HepG2 (cell line): Measurements from ENCODE around the gene INPP5K. TPM values are rescaled to one million over a fixed set of nuclear protein-coding genes. Genes with fewer than 3 reads are reported as not detected.

Source experiments
- ATAC-seq: fragments of 200-7000 bp; cut with Tn5 transposase; 3 replicates; pipeline ENCODE4 v1.9.1; 2020; ENCODE audit warnings: mild to moderate bottlenecking, moderate library complexity
- BruUV-seq: library from RNA; stranded (reverse); fragments of 400-500 nt; replicated peaks from 2 replicates; lab custom pipeline; 2021; lab: Mats Ljungman, UMichigan
- CTCF ChIA-PET: fragments of 300-600 bp; formaldehyde crosslinking; extraction: SDS; loops from one replicate; lab custom pipeline; 2021; ENCODE audit warnings: low total read pairs, inconsistent platforms, low intra/inter-chr PET ratio; lab: Yijun Ruan, JAX
- POLR2A ChIA-PET: fragments of 350-600 bp; sonication (Branson Sonifier 250); formaldehyde crosslinking; loops from one replicate; lab custom pipeline; 2020; ENCODE audit warnings: antibody characterized with exemption, inconsistent platforms; lab: Yijun Ruan, JAX
- DNase-seq: peaks from one replicate; pipeline ENCODE4 v3.0.0-alpha.2; 2015; ENCODE audit warnings: low spot score
- FAIRE-seq: peaks from 3 replicates; lab custom pipeline; 2011; peaks lifted over from hg19 to GRCh38; lab: Jason Lieb, UNC
- H2AFZ ChIP-seq: one replicate; pipeline ENCODE4 v1.6.1; 2011; ENCODE audit warnings: low read length, inconsistent platforms
- H3K27ac ChIP-seq: fragments of 300-600 bp; 3 replicates; pipeline ENCODE4 v1.8.0; 2011; ENCODE audit warnings: mixed run types, mild to moderate bottlenecking, mixed read lengths, low read length, inconsistent platforms; ENCODE audit not compliant: insufficient read depth; ENCODE audit errors: extremely low read length
- H3K27me3 ChIP-seq, 2 experiments: fragments of 200-600 bp in 1 of 2; 2 replicates in 1 of 2; 3 replicates in 1 of 2; pipeline versions ENCODE4 v1.6.0 to v1.8.0; 2011; ENCODE audit warnings: low read length in 2 of 2, mild to moderate bottlenecking in 2 of 2, moderate library complexity in 2 of 2, inconsistent platforms in 1 of 2; ENCODE audit not compliant: insufficient read depth in 2 of 2, control insufficient read depth in 1 of 2
- H3K36me3 ChIP-seq, 2 experiments: fragments of 200-600 bp in 1 of 2; replicated peaks in 1 of 2; 2 replicates in 1 of 2; 3 replicates in 1 of 2; pipeline versions ENCODE4 v1.5.1 to v1.8.0; 2011; ENCODE audit warnings: low read length in 2 of 2, inconsistent platforms in 1 of 2; ENCODE audit not compliant: insufficient read depth in 2 of 2, control insufficient read depth in 1 of 2
- H3K4me1 ChIP-seq: 2 replicates; pipeline ENCODE4 v1.5.1; 2012; ENCODE audit warnings: low read length, inconsistent platforms; ENCODE audit not compliant: insufficient read depth
- H3K4me2 ChIP-seq: 2 replicates; pipeline ENCODE4 v1.6.0; 2011; ENCODE audit warnings: low read depth, low read length, inconsistent platforms
- H3K4me3 ChIP-seq, 3 experiments: fragments of 200-600 bp in 1 of 3; sonication (generic), shearing (Covaris generic) in 1 of 3; replicated peaks in 1 of 3; 2 replicates each; pipeline ENCODE4 v1.5.1; 2011 to 2016; ENCODE audit warnings: low read length in 3 of 3, inconsistent platforms in 2 of 3, low read depth in 2 of 3, mild to moderate bottlenecking in 2 of 3, control low read depth in 1 of 3, mixed read lengths in 1 of 3; ENCODE audit not compliant: insufficient read depth in 1 of 3
- H3K79me2 ChIP-seq: one replicate; pipeline ENCODE4 v1.6.1; 2011; ENCODE audit warnings: low read length, inconsistent platforms; ENCODE audit not compliant: insufficient read depth
- H3K9ac ChIP-seq: 2 replicates; pipeline ENCODE4 v1.6.0; 2011; ENCODE audit warnings: mild to moderate bottlenecking, low read depth, low read length, inconsistent platforms; ENCODE audit not compliant: insufficient read depth
- H3K9me3 ChIP-seq: 2 replicates; pipeline ENCODE4 v1.5.1; 2012; ENCODE audit warnings: mild to moderate bottlenecking, low read length
- H4K20me1 ChIP-seq: 2 replicates; pipeline ENCODE4 v1.6.0; 2011; ENCODE audit warnings: inconsistent platforms, mild to moderate bottlenecking, low read length, moderate library complexity; ENCODE audit not compliant: insufficient read depth
- KMT2B ChIP-seq: IDR thresholded peaks from 2 replicates; pipeline ENCODE4 v1.6.1; 2016; ENCODE audit warnings: missing genetic modification reagents, missing compliant biosample characterization
- PPARG ChIP-seq: conservative IDR thresholded peaks from 2 replicates; pipeline ENCODE4 v1.6.1; 2016; ENCODE audit warnings: missing biosample characterization, missing genetic modification reagents
- SRY ChIP-seq: sonication (generic); formaldehyde crosslinking; IDR thresholded peaks from 2 replicates; pipeline ENCODE4 v1.8.0; 2022; ENCODE audit warnings: mild to moderate bottlenecking, missing genetic modification reagents
- ZNF12 ChIP-seq: sonication (generic); formaldehyde crosslinking; IDR thresholded peaks from 2 replicates; pipeline ENCODE4 v1.5.0; 2020; ENCODE audit warnings: missing genetic modification reagents
- ZNF160 ChIP-seq: sonication (generic); formaldehyde crosslinking; IDR thresholded peaks from 2 replicates; pipeline ENCODE4 v1.8.0; 2022; ENCODE audit warnings: mild to moderate bottlenecking, inconsistent platforms, missing genetic modification reagents
- ZNF543 ChIP-seq: sonication (generic); formaldehyde crosslinking; IDR thresholded peaks from 2 replicates; pipeline ENCODE4 v1.4.0; 2020; ENCODE audit warnings: mild to moderate bottlenecking, missing genetic modification reagents
- whole genome bisulfite sequencing: methylation state at CpG from one replicate; pipeline ENCODE4 v1.1.6; 2017; ENCODE audit warnings: low lambda C conversion rate; 5-methylcytosine and 5-hydroxymethylcytosine counted together
- in situ Hi-C: cut with HindIII; loops from 2 replicates; pipeline ENCODE4 v1.10.0; 2017; ENCODE audit warnings: low pct_unique_long_range_greater_than_20kb; ENCODE audit not compliant: extremely low pct_ligation_motif_present
- intact Hi-C: fragments of 100-400 bp; cut with micrococcal nuclease; formaldehyde crosslinking; loops from one replicate; pipeline ENCODE4 v1.10.0; 2022; ENCODE audit not compliant: unreplicated experiment
- polyA plus RNA-seq, 8 experiments: library from polyadenylated mRNA; depleted of rRNA in 3 of 8; stranded (reverse) in 7 of 8; unstranded in 1 of 8; fragments of >200 nt; fragmentation: Illumina TruSeq in 4 of 8; extraction: Trizol in 4 of 8; gene quantifications; 2 replicates each; pipeline versions ENCODE4 v1.2.1 to v1.2.3, GENCODE V29; 2011 to 2016; ENCODE audit warnings: low read depth in 4 of 8, missing spikeins in 1 of 8, mixed read lengths in 1 of 8; ENCODE audit not compliant: insufficient read depth in 1 of 8
- total RNA-seq, 5 experiments: library from RNA; depleted of rRNA; stranded (reverse); fragments of >200 nt; fragmentation: Illumina TruSeq; extraction: Trizol; gene quantifications; 2 replicates each; pipeline ENCODE4 v1.2.3, GENCODE V29; 2016; ENCODE audit warnings: low read depth in 1 of 5

The INPP5K gene
- total and polyA plus RNA-seq, 2 of the 13 experiments (the other 11 are each of a cell fraction or from before 2014, with no cell fraction given) = 4.8 to 9.6 TPM

- TF ChIP-seq ZNF160 (no peak), ZNF543 (no peak), PPARG (0 out of 2 replicates have a peak, but pooled peaks have one; percentile 40), KMT2B (CRISPR knock-in tag) (peak; percentile 58)
- TF ChIP-seq, all 625 proteins: peak for 42
Measured at GRCh38 chr17:1515640-1516387, 598 bp downstream of the INPP5K start (continued).

GRCh38 chr17:1512351-1512750, 4.1 kb downstream of the INPP5K start:
- FAIRE-seq (no peak), ATAC-seq (no peak), DNase-seq (no peak)
- peaks cover 0 to 4% of the 10 kb centered on the region in 2 experiments; a peak in 1 of 5 replicates for H3K36me3 ChIP-seq
- no TSS peak for BruUV-seq
- POLR2A ChIA-PET = no interaction called here
- H2AFZ ChIP-seq = no peak overlapping the region
- TF ChIP-seq SRY (CRISPR knock-in tag) (no peak), ZNF12 (CRISPR knock-in tag) (no peak)
- intact Hi-C loops = no loop called here
- no peak overlapping the region for H3K27ac ChIP-seq
- CTCF ChIA-PET = no interaction called here
- H3K79me2 ChIP-seq = peaks cover 10% of the 10 kb centered on the region
- no peaks in the 10 kb centered on the region for H3K9me3 ChIP-seq
- H3K4me2 ChIP-seq = no peak overlapping the region
- H3K4me3 ChIP-seq = no peak overlapping the region
- H3K4me1 ChIP-seq = peaks cover 24% of the 10 kb centered on the region
- in situ Hi-C loops = loop anchor here (10.0 kb wide), 1 partner anchor 238 kb away; the partner anchor contains the start of genes BHLHA9 and TRARG1
- no peaks in the 10 kb centered on the region for H4K20me1 ChIP-seq
- no peaks in the 10 kb centered on the region; a peak in 1 of 5 replicates for H3K27me3 ChIP-seq
- 78% methylated on average over 2 of the region's 2 CpGs for WGBS
- H3K9ac ChIP-seq = no peak overlapping the region
